Measurements from ENCODE around the gene EYA2.
"Not testable (repeated sequence)": the region's sequence is repeated elsewhere in the genome, so short reads cannot be mapped to it uniquely, and the experiment has no call there.

EYA2 gene

DNA sequence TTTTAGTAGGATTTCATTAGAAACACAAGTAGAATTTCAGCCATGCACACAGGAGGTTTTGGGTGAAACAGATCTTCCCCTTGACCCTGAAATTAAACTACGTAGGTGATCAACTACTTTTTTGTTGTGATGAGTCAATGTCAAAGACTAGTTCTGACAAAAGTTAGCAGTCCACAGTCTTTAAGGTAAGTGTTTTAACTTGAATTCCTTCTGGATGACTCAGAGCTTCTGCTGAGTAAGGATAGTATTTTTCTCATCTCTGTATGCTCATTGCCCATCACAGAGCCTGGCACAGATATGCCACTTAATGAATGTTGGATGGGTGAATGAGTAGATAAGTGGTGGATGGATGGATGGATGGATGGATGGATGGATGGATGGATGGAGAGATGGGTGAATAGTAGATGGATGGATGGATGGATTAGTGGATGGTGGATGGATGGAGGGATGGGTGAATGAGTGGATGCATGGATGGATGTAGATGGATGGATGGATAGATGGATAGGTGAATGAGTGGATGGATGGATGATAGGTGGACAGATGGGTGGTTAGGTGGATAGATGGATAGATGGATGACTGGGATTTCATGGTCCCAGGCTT, 296.5 kb downstream of the EYA2 start:
- no peak for DNase-seq

DNA sequence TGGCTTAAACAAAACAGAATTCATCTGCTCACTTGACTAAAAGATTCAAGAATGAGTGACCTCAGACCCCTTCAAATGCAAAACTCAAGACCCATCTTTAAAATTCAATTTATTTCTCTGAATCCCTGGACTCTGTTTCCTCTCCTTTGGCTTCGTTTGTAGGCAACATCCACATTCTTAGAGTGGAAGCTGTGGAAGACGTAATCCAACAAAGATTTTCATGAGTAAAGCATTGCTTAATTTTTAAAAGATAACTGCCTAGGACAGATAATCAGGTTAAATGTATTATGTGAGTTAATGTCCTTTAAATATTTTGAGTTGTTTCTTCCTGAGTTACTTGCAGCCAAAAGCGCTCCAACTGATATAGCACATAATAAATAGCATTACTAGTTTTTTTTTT, 297.3 kb downstream of the EYA2 start:
- no peak for DNase-seq

DNA sequence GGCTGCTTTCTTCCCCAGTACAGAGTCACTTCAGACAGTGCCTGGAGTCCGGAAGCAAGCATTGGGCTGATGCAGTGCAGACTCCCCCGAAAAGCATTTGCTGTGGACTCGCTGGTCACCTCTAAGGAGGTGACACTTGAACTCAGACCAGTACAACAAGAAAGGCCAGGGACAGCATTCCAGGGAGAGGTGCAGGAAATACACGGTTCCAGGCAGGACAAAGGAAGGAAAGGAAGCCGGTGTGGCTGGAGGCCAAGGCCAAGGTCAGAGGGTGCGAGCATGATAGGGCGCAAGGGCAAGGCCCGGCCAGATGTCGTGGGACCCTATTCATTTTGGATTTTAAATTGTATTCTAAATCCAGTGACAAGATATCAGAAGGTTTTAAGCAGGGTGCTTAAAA, 300.9 kb downstream of the EYA2 start:
- DNase-seq: no peak

DNA sequence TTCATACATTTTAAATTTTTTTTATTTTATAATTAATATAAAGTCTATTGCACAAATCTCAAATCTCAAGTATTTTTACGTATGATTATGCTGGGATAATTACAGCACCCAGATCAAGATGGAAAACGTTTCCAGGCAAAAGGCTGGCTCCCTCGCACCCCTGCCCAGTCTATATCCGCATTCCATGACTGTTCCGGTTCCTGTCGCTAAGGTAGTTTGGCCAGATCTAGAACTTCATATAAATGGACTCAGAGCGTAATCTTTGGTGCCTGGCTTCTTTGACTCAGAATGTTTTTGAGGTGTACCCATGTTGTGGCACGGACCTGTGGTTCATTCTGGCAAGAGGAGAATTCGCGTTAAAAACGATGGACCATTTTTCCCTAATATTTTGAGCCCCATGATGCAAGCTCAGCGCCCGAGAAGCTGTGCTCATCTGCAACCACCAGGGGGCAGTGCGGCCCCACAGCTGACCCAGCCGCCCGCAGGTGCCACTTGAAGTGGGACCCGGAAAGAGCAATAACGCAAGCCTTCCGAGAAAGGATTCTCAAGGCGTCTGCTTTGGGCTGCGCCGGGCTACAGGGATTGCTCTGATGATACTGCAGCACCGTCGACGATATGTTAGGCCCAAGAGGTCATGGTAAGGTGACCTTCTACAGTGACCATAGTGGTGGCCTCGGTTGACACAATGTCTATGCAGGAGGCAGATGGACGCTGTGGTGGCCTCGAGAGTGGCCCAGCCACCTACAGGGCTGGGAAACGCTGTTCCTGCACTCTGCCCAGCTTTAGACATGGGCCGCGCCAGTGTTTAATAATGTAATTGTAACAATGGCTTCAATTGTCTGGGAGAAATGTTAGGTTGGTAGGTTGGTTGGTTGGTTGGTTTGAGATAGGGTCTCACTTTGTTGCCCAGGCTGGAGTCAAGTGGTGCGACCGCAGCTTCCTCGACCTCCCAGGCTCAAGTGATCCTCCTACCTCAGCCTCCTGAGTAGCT, 301.7 kb downstream of the EYA2 start:
- peak; percentile 90 for DNase-seq

DNA sequence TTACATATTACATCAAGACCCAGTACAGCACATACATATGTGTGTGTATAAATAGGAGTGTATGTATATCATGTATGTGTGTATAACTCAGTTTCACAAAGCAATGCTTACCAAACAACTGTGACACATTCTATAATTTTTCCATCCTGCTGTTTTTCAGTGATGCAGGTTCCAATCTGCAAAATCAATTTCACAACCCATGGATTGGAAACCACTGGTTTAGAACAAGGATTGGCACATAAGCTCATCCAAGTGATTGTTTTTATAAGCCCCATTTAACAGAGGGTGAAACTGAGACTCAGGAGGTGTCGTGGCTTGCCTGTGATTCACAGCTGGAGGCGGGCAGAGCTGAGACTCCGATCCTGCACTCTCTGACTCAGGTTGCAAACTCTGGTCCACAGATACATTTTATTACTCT, 303.6 kb downstream of the EYA2 start:
- peak; percentile 75 for DNase-seq

DNA sequence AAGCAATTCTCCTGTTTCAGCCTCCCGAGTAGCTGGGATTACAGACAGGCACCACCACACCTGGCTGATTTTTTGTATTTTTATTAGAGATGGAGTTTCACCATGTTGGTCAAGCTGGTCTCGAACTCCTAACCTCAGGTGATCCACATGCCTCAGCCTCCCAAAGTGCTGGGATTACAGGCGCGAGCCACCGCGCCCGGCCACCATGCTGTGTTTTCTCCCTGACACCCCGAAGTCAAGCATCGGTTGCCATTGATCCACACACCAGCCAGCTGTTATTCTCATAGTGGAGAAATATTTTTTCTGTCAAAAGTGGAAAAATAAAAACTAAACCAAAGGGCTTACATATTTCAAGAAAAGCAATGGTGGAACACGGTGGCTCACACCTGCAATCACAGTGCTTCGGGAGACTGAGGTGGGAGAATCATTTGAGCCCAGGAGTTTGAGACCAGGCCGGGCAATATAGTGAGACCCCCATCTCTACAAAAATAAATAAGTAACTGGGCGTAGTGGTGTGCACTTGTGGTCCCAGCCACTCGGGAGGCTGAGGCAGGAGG, 304.4 kb downstream of the EYA2 start:
- no peak for DNase-seq

DNA sequence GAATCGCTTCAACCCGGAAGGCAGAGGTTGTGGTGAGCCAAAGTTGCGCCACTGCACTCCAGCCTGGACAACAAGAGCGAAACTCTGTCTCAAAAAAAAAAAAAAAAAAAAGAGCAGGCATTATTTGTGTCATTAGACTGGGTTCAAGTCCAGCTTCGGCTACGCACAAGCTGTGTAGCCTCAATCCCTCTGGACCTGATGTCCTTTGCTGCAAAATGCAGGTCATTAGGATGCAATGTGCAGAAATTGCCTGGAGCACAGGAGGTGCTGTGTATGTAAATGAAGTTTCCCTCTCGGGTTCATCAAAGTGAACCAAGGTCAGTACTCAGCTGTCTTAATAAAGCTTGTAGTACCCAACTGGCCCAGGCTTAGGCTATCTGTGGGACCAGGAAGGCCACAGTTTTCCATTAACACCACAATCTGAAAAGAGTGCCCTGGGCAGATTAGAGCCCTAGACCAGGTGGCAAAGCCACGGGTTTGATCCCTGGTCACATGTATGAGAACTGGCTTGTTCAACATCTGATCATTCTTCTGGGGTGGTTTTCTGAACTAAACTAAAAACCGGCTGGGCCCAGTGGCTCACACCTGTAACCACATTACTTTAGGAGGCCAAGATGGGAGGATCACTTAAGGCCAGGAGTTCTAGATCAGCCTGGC, 306.6 kb downstream of the EYA2 start:
- no peak for DNase-seq

DNA sequence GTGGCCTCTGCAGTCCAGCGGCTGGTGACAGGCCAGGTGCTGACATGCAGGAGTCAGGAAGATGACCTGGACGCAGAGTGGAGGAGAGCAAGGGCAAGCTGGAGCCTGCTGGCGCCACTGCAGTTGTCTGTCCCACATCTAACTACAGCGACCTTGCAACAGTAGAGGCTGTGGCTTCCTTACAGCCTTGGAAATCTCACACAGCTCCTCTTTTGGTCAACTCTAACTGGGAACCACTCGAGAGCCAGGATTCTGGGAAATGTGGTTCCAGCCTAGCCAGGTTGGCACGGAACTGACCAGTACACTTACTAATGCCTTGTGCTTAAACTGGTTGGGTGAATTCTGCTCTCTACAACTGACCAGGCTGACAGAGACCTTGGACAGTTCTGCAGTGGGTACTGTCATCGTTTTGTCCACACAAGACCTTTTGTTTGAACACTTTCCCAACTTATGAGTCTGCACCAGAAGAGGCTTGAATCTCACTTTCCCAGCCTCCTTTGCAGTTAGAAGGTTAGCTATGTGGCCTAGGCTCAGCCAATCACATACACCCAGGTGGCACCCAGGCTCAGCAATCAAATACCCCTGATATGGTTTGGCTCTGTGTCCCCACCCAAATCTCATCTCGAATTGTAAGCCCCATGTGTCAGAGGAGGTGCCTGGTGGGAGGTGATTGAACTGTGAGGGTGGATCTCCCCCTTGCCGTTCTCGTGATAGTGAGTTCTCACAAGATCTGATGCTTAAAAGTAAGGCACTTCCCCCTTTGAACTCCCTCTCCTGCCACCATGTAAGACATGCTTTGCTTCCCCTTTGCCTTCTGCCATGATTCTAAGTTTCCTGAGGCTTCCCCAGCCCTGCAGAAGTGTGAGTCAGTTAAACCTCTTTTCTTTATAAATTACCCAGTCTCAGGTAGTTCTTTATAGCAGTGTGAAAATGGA, 308.4 kb downstream of the EYA2 start:
- no peak for DNase-seq

DNA sequence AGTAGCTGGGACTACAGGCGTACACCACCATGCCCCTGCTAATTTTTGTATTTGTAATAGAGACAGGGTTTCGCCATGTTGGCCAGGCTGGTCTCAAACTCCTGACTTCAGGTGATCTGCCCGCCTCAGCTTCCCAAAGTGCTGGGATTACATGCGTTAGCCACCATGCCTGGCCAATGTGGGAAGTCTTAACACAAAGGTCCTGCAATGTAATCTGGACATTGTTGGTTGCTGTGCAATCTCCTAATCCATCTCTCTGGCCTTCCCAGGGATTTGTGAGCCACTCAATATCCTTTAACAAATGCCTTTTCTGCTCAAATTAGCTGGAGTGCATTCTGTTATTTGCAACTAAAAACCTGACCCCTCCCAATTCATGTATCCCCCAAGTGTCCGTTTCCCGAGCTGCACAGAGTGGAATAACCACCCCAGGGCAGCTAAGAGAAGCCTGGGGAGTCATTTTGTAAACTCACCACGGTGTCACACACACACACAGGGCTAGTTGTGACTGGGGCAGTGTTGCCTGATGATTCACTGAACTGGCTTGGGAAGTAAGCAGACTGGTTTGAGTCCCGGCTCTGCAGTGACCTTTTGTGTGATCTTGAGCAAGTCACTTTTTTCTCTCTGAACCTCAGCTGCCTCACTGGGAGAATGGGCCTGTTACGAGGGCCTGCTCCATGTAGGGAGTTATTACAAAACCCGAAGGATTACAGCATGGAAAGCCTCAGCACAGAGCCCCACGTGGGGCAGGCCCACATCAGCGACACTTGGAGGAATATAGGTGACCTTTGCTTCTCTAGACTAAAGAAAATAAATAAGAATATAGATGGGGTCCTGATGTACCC, 309.6 kb downstream of the EYA2 start:
- DNase-seq: no peak

DNA sequence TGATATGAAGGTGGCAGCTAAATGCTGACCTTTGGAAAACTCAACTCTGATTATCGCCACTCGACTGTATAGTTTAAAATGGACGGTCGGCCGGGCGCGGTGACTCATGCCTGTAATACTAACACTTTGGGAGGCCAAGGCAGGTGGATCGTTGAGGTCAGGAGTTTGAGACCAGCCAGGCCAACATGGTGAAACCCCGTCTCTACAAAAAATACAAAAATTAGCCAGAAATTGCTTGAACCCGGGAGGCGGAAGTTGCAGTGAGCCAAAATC, 310.1 kb downstream of the EYA2 start:
- not testable (repeated sequence) for DNase-seq

DNA sequence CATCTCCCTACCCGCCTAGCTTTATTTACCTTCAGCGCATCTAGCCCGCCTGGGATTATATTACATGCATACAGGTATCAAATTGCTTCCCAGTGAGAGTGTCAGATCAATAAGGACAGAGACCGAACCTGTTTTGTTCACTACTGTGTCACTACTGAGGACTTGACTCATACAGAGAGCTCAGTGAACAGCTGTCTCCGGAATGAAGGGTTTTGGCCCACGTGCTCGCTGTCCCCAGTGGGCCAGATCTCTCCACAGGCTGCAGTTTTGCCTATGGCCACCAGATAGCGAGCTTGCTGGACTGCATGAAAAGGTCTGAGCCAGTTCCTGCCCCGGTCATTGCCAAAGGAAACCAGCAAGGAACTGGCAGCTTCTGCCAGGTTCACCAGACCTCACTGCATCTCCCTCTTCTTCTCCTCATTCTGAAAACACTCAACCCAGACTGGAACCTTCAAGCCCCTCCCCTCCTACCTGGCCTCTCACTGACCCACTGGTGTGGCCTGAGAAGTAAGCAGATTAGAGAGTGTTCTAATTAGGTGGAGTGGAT, 311.0 kb downstream of the EYA2 start:
- DNase-seq: no peak

DNA sequence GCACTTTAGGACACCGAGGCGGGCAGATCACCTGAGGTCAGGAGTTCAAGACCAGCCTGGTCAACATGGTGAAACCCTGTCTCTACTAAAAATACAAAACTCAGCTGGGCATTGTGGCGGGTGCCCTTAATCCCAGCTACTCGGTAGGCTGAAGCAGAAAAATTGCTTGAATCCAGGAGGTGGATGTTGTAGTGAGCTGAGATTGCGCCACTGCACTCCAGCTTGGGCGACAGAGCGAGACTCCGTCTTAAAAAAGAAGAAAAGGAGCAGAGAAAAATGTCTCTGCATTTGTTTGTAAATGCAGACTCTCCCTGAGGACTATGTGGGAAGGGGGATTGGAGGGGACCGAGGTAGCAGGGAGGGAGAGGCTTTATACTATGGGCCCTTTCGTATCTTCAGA, 311.9 kb downstream of the EYA2 start:
- DNase-seq: not testable (repeated sequence)

DNA sequence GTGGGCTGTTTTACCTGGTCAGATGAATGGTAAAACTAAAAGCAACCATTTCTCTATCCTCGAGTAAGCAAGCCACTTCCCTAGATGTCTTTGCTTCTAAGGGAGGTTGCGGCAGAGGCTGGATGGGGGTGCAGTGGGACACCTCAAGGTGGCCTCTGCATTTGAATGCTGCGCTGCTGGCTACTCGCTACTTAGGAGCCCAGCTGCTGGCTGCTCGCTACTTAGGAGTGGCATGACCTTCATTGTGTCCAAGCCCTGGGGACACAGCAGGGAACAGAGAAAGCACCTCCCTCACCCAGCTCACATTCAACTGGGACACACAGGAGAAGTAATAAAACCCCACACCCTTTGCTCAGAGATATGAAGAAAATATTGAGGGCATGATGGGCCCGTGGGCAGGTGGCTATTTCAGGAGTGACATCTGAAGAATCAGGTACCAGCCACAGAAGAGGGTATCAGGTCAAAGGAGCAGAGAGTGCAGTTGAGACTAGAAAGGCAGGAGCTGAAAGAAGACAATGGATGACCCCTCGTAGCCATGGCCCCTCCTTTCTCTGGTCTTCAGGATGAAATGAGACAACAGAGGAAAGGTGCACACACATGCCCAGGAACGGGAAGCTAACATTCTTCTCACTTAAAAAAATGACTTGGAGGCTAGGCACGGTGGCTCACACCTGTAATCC, 312.5 kb downstream of the EYA2 start:
- no peak for DNase-seq

DNA sequence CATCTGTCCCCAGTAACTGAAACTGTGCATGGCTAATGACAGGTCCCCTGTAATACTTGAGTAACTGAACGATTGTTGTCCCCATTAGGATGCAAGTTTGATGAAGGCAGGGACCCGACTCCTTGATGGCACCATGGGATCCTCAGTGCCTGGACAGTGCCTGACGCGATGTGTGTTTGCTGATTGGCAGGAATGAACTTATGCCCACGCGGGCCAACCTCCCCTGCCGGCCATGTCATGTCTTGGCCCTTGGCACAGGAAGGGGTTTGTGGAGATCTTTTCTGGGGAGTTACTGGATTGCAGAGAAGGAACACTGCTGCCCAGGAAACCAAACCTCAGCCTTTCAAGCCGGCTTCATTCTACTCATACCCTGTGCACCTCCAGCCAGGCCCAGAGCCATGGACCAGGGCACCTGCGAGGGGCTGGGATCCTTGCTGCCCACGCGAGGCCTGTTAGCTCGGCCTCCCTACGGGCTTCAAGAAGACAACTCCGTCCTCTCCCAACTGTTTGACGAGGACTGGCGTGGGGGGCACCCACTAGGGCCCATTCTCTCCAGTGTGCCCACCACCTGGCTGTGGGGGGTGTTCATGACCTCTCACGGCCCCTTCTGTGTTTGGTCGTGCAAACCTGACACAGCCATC, 314.0 kb downstream of the EYA2 start:
- DNase-seq: no peak

DNA sequence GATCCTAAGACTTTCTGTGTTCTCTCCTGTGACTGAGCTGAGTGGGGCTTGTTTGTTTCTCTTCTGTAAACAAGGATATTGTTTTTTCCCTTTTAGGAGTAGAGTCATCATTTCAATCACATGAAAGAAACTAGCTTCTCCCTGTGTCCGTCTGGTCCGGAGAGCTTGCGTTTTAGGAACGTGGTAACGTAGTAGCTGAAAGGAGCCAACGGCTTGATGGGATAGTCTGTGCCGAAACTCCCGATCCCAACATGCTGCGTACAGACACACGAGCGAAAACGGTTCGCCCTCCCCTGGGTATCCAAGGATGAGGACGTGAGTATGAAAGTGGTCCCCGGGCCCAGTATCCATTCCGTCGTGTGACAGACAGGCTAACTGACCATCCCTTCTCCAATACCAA, 315.3 kb downstream of the EYA2 start:
- no peak for DNase-seq

DNA sequence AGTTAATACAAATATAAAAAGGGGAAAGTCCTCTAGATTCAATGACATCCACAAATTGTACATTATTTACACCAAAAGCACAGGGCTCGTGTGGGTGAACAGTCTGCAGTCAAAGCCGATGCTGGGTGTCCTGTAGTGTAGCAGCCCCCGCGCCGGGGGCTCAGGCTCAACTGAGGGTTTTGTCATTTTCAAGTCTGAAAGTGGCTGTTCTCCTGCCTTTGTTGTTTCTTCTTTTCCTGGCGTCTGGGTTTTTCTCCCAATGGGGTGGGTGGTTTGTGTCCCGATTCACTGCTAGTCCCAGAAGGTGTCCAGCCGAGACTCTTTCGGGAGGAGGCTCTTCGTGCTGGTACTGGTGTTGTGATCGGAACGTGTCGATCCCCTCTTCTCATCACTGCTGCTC, 315.8 kb downstream of the EYA2 start:
- DNase-seq: no peak

DNA sequence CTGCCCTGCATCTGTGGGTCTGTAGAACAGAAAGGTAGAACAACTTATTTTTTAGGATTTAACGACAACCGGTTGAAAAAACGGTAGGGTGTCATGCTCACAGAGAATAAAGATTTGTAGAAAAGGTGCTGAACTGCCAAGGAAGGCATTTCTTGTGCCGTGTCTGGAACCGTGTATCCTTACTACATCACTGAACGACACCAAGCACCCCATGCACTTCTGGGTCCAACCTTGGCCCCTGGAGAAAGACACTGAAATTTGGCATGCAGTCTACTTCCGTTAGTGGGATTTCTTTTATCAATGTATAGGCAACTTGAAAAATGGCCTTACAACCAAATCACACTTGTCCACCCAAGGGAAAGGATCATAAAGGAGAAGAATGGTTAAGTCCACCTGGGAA, 316.4 kb downstream of the EYA2 start:
- no peak for DNase-seq

DNA sequence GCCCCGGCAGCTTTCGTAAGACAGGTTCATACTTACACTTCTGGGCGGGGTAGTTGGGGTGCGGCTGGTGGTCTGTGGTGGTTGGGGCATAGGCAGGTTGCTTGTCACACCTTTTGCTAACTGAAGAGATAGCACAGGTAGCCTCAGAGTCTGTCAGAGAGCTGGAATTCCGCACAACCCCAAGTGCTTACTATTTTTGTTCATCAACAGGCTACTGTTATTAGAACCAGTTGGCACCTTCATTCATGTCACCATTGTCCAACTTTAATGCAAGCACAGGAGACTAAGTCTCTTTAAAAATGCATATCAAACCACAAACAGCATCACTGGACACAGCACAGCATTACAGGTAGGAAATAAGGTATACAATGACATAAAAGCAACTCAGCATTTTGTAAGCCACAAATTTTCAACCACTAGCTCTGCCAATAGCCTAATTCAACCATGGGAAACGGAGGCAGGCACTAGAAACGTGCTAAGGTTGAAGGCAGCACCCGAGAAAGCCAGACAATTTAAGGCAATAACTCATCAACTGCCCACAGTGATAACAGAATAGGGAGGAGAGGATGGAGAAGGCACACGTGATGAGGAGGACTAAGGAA, 318.1 kb downstream of the EYA2 start:
- no peak for DNase-seq

DNA sequence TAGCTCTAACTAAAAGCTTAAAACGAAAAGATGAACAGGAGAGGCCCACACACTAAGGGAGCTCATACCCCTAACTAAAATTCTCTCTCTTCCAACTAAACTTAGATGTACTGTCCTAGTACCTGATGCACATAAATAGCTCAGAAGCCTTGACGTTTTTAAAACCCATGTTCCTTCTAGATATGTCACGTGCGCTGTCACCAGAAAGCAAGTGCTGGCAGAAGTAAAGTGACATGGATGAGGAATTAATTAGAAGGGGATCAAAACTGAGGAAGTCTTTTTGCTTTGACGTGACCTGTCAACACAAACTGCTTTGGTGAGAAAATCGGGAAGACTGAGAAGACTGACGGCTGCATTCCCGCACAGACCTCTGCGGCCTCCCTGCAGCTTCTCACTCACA, 319.3 kb downstream of the EYA2 start:
- DNase-seq: no peak
